HuH-7.5 (cell line): Measurements from ENCODE around the gene SNAI1.
"Not testable (repeated sequence)": the region's sequence is repeated elsewhere in the genome, so short reads cannot be mapped to it uniquely, and the experiment has no call there.

Source experiments
- DNase-seq: peaks from one replicate; pipeline ENCODE4 v3.0.0; 2011; ENCODE audit warnings: low spot score

Gene SNAI1

GRCh38 chr20:49987015-49987867, 4.5 kb downstream of the SNAI1 start:
- no peak for DNase-seq

GRCh38 chr20:49987868-49988690, 5.3 kb downstream of the SNAI1 start:
- DNase-seq: no peak

- no peak for DNase-seq
These were observed 6.7 kb downstream of the SNAI1 start for GRCh38 chr20:49989234-49990065.

GRCh38 chr20:49990271-49990720, 7.5 kb downstream of the SNAI1 start:
- no peak for DNase-seq

GRCh38 chr20:49993301-49993751, 10.5 kb downstream of the SNAI1 start:
- DNase-seq: no peak

GRCh38 chr20:49995586-49995985, 12.8 kb downstream of the SNAI1 start:
- DNase-seq: no peak

- DNase-seq: not testable (repeated sequence)
These were observed 15.9 kb downstream of the SNAI1 start for GRCh38 chr20:49998478-49999188.

GRCh38 chr20:49999329-49999728, 16.5 kb downstream of the SNAI1 start:
- no peak for DNase-seq

- not testable (repeated sequence) for DNase-seq
These were observed 17.9 kb downstream of the SNAI1 start for GRCh38 chr20:50000548-50001222.

GRCh38 chr20:50001784-50002311, 19.1 kb downstream of the SNAI1 start:
- no peak for DNase-seq

- no peak for DNase-seq
These were observed 20.5 kb downstream of the SNAI1 start for GRCh38 chr20:50003253-50003656.

- DNase-seq: no peak
These were observed 21.4 kb downstream of the SNAI1 start for GRCh38 chr20:50004229-50004628.

- DNase-seq: no peak
These were observed 22.7 kb downstream of the SNAI1 start for GRCh38 chr20:50005471-50005981.

- no peak for DNase-seq
These were observed 24.6 kb downstream of the SNAI1 start for GRCh38 chr20:50007369-50007768.

- DNase-seq: no peak
These were observed 25.2 kb downstream of the SNAI1 start for GRCh38 chr20:50008007-50008406.

GRCh38 chr20:50009521-50010454, 27.0 kb downstream of the SNAI1 start:
- no peak for DNase-seq

GRCh38 chr20:50011597-50011996, 28.8 kb downstream of the SNAI1 start:
- not testable (repeated sequence) for DNase-seq

- DNase-seq: peak; percentile 56
These were observed 29.8 kb downstream of the SNAI1 start for GRCh38 chr20:50012282-50013263.
